OCI-M2 (cell line): Measurements from ENCODE around the gene CCND1.
"Not testable (repeated sequence)": the region's sequence is repeated elsewhere in the genome, so short reads cannot be mapped to it uniquely, and the experiment has no call there.

Source experiments
- DNase-seq: peaks from one replicate; lab custom pipeline; 2025; ENCODE audit not compliant: unreplicated experiment; lab: John Stamatoyannopoulos, UW

Gene CCND1

DNA sequence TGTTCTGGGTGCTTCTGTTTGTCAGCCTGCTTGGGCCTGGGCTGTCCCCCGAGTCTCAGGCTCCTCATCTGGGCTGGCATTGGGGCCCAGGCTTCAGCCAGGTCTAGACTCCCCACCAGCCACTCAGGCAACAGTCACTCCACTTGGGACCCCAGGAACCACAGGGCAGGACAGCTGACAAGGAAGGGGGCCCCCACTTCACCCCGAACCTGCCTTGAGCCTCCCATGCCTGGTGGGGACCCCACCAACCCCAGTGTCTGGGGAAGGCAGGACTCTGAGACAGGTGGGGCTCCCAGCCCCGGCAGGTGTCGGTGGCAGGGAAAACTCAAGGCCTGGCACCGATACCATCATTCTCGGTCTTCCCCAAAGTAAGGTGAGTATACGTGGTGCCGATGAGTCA is 45.9 kb downstream of the CCND1 start:
- DNase-seq = no peak

DNA sequence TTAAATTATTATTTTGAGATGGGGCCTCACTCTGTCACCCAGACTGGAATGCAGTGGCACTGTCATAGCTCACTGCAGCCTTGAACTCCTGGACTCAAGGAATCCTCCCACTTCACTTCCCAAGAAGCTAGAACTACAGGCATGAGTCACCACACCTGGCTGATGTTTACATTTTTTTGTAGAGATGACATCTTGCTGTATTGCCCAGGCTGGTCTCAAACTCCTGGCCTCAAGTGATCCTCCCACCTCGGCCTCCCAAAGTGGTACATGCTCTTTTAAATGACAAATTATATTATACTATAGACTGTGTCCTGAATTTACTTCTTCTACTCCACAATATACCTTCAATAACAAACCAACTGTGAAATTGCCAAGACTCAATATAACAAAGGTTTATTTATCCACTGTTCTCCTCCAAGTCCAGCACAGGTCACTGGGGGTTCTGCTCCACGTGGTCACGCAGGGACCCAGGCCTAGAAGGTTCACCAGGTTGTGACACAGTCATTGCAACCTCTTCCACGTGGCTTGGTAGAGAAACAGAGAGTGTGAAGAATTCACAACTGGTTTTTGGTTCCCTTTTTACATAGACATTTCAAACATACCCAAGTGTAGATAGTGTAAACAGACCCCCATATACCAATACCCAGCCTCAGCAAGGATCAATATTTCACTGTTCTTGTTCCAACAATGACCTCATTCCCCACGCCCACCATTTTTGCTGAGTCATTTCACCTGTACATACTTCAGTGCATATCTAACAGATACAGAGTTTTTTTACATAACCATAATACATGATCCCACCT is 47.2 kb downstream of the CCND1 start:
- DNase-seq = not testable (repeated sequence)

DNA sequence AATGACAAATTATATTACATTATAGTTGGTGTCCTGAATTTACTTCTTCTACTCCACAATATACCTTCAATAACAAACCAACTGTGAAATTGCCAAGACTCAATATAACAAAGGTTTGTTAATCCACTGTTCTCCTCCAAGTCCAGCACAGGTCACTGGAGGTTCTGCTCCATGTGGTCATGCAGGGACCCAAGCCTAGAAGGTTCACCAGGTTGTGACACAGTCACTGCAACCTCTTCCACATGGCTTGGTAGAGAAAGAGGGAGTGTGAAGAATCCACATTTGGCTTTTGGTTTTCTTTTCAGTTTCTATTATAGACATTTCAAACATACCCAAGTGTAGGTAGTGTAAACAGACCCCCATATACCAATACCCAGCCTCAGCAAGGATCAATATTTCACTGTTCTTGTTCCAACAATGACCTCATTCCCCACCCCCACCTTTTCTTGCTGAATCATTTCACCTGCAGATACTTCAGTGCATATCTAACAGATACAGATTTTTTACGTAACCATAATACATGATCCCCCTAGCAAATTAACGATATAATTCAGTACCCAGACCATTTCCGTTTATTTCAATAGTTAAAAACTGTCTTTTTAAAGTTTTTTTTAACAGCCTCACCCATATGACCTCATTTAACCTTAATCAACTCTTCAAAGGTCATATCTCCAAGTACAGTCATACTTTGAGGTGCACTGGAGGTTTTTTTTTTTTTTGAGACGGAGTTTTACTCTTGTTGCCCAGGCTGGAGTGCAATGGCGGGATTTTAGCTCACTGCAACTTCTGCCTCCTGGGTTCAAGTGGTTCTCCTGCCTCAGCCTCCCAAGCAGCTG is 48.7 kb downstream of the CCND1 start:
- DNase-seq = no peak

DNA sequence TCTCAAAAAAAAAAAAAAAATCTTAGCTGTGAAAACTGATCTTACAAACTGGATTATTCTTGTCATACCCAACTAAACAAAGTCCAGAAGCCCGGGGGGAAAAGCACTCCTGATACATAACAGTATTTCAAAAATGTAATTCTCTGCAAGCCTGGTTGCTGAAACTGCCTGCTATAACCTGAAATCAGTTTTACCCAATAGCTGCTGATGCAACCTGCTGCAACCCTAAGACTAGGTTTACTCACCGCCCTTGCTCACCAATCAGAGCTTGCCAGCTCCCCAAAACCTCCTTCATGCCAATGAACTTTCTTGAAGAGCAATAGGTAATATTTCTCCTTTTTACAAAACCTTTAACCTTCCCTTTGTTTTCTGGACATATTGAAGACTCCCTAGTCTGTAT is 50.5 kb downstream of the CCND1 start:
- no peak for DNase-seq

DNA sequence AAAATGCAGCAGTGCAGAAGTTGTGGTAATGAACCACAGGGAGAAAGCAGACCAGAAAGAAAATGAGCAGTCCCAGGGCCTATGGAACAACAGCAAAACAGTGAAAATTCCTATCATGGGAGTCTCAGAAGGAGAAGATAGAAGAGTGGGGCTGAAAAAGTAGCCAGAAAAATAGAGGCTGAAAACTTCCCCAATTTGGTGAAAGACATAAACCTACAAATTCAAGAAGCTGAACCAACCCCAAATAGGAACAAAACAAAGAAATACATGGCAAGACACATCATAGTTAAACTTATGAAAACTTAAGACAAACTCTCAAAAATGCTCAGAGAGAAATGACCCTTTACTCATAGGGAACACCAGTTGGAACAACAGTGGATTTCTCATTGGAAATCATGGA is 51.5 kb downstream of the CCND1 start:
- no peak for DNase-seq

DNA sequence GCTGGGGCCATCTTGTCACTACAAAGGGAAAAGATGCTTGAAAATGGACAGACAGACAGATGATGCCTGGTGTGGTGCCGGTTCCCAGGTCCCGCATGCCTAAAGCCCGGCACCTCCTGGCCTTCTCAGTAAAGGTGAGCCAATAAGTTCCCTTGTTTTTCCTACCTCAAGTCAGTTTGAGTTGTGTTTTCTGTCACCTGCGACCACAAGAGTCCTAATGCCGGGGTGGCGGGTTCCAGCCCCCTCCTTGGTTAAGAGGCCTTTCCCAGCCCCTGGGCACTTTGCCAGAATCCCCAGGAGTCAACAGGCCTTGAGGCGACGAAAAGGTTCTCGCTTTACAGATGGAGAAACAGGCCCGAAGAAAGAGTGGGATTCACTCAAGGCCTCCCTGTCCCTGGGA is 53.8 kb downstream of the CCND1 start:
- no peak for DNase-seq

DNA sequence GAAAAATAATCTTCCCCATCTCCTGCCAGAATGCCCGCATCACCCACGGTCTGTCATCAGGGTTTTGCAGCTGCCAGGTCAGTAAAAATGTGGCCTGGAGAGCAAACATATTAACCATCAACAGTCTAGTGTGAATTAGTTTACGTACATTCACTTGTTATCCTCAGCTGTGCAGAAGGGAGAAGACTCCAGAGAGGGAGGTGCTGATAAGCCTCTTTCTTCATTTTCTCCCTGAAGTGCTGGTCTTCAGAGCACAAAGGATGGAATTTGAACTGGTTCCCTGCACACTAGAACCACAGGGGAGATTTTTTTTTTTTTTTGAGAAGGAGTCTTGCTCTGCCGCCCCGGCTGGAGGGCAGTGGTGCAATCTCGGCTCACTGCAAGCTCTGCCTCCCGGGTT is 54.6 kb downstream of the CCND1 start:
- DNase-seq = no peak

DNA sequence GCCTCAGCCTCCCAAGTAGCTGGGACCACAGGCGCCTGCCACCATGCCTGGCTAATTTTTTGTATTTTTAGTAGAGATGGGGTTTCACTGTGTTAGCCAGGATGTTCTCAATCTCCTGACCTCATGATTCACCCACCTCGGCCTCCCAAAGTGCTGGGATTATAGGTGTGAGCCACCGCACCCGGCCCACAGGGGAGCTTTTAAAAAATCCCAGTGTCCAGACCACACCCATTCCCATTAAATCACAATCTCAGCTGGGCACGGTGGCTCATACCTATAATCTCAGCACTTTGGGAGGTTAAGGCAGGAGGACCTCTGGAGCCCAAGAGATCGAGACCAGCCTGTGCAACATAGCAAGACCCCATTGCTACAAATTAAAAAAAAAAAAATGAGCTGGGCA is 55.0 kb downstream of the CCND1 start:
- not testable (repeated sequence) for DNase-seq

DNA sequence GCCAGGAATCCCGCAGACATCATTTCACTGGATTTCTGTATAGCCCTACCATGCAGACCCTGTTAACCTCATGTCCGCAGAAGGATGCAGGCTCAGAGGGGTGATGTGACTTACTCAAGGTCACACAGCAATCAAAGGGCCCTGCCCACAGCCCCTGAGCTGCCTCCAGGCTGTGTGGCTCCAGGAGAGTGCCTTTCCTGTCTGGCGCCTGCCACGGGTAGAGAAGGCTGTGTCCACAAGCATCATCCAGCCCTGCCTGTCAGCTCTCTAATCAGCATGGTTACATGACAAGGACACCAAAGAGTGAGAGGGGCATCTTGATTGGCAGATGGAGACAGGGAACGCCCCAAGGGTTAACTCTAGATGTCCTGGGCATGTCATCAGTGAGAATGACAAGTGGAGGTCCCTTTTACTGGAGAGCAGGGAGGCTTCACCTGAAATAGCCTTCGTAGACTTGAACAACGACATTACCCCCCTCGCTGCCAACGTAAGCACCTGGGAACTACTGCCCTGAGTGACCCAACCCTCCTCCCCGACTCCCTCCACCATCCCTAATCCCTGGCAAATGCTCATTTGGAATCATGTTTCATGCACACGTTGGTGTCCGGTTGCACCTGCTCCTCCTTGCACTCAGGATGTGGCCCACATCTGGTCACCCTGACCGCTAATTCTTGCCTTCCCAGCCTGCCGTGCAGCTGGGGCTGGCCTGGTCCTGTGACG is 56.0 kb downstream of the CCND1 start:
- DNase-seq = no peak

DNA sequence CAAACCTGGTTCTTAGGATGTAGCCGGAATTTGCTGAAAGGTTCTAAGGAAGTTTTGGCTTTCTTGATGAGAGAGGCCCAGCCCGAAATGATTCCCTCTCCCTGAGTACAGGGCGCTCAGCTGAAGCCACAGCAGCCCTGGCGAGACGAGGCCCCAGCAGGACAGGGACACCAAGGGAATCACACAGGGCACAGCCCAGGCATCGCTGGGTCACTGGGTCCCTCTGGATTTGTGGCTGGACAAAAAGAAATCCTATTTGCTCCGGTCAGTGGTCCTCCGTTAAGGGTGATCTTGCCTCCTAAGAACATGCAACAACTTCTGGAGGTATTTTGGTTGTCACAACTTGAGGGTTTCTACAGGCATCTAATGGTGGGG is 56.5 kb downstream of the CCND1 start:
- no peak for DNase-seq

DNA sequence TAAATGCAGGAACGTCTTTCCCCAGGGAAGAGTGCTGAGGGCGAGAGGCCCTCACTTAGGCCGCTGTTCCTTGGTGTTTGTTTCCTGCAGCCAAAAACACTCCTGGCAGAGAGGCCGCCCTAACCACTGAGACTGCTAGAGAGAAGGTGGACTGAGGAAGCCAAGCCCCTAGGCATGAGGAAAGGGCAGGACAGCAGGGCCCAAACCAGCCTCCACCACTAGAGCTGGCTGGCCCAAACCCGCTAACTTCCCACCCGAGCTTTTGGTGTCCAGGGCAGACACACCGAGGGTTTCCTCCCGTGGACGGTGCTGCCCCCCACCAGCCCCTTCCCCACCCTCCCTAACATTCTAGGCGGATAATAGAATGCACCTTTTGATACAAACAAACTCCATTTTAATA is 56.9 kb downstream of the CCND1 start:
- DNase-seq = no peak

DNA sequence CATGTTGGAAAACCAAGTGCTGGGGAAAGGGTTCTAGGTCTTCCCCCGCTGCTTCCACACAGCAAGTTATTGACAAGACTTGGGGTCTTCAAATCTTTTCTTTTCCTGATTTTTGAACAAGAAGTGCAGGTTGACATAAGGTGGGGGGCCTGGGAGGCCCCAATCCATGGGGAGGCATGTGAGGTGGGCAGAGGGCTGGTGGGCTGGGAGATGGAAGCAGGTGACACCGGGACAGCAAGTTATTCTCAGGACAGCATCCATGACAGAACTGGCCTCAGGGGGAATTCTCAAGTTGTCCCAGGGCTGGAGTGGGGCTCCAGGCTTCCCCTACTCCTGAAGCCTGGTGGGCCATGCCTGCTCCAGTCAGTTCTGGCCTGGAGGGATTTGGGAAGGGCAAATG is 57.4 kb downstream of the CCND1 start:
- DNase-seq = no peak

DNA sequence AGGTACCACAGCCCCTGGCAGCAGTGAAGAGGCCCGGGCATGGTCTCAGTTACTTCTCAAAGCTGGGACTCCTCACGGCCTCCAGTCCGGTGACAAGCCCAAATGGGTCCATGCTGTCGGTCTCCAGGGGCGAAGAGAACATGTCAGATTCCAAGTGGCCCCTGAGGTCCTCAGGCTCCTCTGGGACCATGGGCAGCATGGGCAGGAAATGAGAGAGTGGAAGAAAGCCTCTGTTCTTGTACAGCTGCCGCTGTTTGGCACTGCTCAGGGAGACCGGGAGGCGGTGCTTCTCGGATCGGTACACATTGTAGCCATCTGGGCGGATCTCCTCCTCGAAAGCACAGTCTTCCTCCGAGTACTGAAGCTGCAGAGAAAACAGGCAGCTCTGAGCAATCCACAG is 58.3 kb downstream of the CCND1 start:
- no peak for DNase-seq

DNA sequence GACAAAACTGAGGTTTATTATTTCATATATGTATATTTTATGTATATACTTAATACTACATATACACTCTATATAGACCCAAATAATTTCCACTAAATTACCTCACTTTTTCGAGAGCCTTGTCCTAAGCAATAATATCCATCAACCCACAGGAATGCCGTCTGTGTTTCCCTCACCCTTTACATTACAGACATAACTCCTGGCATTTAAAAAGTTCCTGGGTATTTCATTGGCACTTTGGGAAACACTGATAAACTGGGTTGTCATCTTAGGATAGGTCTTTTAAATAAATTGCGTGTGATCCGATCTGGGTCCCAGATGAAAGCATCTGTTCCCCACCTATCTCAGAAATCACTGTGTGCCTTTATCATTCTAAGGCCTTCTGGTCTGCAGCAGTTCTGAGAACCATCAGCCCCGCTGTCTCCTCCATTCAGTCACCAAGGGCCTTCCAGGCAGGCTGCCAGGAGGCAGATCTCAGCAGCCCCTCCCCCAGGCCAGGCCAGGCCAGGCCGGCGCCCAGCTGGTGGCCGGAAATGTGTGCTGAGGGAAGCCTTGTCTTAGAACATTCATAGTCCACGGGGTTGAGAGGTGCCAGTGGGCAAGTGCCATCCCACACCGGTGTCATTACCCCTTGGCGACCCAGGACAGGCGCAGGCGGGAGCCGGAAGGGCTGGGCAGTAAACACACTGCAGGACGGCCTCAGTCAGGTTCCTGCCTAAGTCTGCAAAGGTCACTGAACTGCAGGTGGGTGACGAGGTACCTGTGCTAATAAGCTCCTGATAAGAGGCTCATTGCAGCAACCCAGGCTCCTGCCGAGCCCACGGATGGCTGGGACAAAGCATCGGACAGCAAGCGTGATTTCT is 59.6 kb downstream of the CCND1 start:
- DNase-seq = no peak

DNA sequence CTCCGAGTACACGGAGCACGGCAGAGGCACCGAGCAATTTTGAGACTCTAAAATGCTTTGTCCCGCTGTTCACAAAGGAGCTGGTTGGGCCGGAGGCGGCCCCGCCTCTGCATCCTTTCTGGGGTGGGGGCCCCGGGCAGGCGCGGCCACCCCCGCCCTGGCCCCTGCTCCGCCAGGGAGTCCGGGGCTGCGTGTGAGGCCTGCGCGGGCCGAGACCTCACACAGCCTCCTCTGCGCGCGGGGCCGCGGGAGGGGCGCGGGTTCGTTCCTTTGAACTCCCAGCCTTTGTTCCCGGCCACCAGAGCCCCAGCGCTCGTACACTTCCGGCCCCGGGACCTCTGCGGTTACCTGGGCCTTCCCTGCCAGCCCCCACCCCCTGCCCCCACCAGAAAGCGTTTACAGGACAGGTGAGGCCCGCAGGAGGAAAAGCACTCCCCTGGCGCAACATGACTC is 61.3 kb downstream of the CCND1 start:
- no peak for DNase-seq

DNA sequence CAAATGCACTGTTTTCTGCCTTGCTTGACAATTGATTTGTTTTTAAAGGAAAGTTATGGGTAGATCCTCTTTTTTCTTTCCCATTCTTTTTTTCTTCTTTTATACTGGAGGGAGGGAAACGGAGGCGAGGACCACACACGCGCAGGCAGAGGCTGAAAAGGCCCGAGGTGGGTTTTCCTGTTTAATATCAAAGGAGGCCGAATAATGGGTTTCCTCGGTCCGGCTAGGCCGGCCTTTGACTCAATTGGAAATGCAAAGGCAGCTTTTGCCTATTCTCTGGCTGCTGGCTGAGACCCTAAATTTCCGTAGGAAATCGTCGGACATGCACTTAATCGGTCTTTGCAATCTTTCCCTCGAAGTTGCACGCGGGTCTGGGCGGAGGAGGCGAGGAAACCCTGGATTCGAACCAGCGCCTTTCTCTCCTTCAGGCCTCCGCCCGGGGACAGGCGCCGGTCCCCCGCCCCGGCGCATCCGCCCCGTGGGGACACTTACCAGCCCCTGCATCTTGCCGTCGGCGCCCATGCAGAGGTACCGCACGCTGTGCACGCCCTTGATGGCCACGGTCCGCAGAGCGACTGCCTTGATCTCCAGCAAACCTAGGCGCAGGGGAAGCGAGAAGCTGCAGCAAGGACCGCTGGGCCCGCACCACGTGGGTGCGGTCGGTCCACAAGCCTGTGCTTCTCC is 62.0 kb downstream of the CCND1 start:
- no peak for DNase-seq

DNA sequence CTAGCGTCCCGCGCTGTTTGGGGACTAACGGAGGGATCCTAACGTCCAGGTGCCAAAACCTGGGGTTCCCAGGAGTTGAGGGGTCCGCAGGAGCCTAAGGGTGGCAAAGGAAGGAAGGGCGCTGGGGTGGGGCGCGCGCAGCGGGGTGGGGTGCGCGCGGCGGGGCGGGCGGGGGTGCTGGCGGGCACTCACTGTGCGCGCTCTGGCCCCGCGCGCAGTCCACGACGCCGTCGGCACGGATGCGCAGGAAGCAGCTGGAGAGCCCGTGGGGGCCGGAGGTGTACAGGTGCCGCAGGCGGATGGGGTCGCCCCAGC is 62.5 kb downstream of the CCND1 start:
- DNase-seq = no peak
